ENCODE data around the gene ATG4B. TPM values are rescaled to one million over a fixed set of nuclear protein-coding genes. Genes with fewer than 3 reads are reported as not detected.

ATG4B gene
- total and polyA plus RNA-seq, 9 donors = 37.1 to 70.4 (median 53.3) TPM

DNA sequence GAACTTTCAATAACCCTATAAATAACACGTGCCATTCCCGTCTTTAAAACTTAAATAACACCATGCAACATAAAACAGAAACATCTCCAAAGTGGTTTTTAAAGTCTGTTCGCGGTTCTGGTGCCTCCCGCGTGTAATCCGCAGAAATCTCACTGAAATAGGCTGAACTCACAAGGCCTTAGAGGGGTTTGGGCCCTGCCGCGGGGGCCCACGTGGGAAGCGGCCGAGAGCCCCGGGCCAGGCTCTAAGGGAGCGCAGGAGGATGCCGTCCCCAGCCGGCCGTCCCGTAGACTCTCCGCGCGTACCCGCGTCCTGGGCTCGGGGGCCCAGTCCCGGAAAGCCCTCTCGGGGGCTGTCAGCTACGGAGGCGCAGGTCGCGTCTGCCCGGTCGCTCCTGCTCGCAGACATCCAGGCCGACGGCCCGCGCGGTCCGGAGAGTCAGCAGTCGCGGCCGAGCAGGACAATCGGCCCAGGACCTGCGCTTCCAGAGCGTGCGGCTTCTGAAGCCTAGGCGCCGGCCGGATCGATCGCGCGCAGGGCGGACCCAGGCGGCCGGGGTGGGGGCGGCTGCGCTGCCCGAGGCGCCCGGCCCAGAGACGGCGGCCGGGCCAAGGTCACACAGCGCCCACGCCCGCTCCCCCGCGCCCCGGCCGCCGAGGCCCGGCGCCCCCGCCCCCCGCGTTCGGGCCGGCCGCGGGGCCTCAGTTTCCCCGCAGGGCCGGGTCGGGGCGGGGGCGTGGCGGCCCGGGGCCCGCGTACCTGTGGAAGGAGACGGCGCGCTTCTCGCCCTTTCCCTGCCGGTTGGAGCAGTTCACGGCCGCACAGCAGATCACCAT, 1.1 kb upstream of the ATG4B start:
- peak; percentile 27 to 65 (median 51) for DNase-seq
- no peaks in the 10 kb centered on the region for H3K27me3 ChIP-seq
- 0 to 1% (median 0%) methylated on average over 22 to 97 of the region's 97 CpGs for WGBS, 3 donors
- H3K4me1 ChIP-seq (ENCODE audit: insufficient read depth) = peaks cover 13% of the 10 kb centered on the region
- H3K36me3 ChIP-seq = no peaks in the 10 kb centered on the region
- TF ChIP-seq EP300 (IDR thresholded peaks at IDR 0.05) = no peak
- no peak for TF ChIP-seq POLR2A (IDR thresholded peaks at IDR 0.05)
- TF ChIP-seq CTCF (IDR thresholded peaks at IDR 0.05) = no peak
- intact Hi-C loops (cut with DNase I) = no loop called here
- H3K27ac ChIP-seq = peak overlapping the region; percentile 99
- H3K4me3 ChIP-seq = peak overlapping the region; percentile 83
- no peaks in the 10 kb centered on the region for H3K9me3 ChIP-seq

DNA sequence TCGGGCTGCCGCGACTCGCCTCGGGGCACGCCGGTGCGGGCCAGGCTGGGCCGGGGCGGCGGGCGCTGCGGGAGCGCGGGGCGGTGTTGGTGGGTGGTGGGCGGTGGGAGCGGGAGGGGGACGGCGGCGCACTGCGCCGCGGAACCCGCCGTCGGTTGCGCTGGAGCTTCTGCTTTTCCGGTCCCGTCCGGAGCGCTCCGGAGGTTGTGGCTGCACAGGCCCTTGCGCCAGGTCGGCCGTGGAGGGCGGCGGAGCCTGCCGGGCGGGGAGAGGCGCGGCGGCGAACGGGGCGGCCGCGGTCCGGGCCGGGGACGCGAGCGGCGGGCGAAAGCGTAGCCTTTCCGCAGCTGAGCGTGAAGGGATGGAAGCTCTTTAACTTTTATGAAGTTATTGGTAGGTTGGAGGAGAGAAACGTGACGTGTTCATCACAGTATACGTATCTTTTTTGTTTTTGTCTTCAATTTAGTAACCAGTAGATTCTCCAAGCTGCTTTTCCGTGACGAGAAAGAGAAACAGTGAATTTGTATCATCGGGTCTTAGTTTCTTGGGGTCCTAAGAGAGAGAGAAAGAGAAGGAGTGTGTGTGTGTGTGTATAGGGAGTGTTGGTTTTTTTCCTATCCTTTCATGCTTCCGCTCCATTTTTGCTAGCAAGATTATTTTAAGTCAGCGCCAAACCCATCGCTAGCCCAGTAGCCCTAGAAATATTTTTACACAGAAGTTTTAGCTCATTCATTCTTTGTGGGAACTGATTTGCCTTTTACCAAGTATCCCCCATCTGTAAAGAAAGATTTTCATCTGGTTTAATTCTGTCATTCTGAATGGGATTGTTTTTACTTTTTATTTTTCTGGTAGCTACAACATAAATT, 535 bp downstream of the ATG4B start:
- peaks cover 13% of the 10 kb centered on the region for H3K4me1 ChIP-seq (ENCODE audit: insufficient read depth)
- peak overlapping the region; percentile 83 for H3K4me3 ChIP-seq
- no peaks in the 10 kb centered on the region for H3K36me3 ChIP-seq
- no peak for DNase-seq
- no peaks in the 10 kb centered on the region for H3K27me3 ChIP-seq
- 1 to 2% (median 1%) methylated on average over 29 to 67 of the region's 67 CpGs for WGBS, 3 donors
- intact Hi-C loops (cut with DNase I) = no loop called here
- no peaks in the 10 kb centered on the region for H3K9me3 ChIP-seq
- peak overlapping the region; percentile 99 for H3K27ac ChIP-seq
- no peak for TF ChIP-seq CTCF (IDR thresholded peaks at IDR 0.05)

GRCh38 chr2:241638940-241639339, 1.4 kb downstream of the ATG4B start:
- 94 to 97% (median 96%) methylated on average over 14 of the region's 14 CpGs for WGBS, 3 donors
- DNase-seq = no peak
- Histone ChIP-seq H3K4me3 (no peak overlapping the region), H3K27ac (no peak overlapping the region), H3K36me3 (no peaks in the 10 kb centered on the region), H3K27me3 (no peaks in the 10 kb centered on the region), H3K4me1 (ENCODE audit: insufficient read depth) (peaks cover 14% of the 10 kb centered on the region), H3K9me3 (no peaks in the 10 kb centered on the region)
- TF ChIP-seq EP300 (IDR thresholded peaks at IDR 0.05) (no peak), CTCF (IDR thresholded peaks at IDR 0.05) (no peak), POLR2A (IDR thresholded peaks at IDR 0.05) (no peak)
- intact Hi-C loops (cut with DNase I) = no loop called here

- Histone ChIP-seq H3K4me3 (no peak overlapping the region), H3K27me3 (no peaks in the 10 kb centered on the region), H3K27ac (no peak overlapping the region), H3K9me3 (no peaks in the 10 kb centered on the region), H3K4me1 (ENCODE audit: insufficient read depth) (peaks cover 14% of the 10 kb centered on the region), H3K36me3 (no peaks in the 10 kb centered on the region)
- no peak for DNase-seq
- no peak for TF ChIP-seq POLR2A (IDR thresholded peaks at IDR 0.05)
- no peak for TF ChIP-seq CTCF (IDR thresholded peaks at IDR 0.05)
- no peak for TF ChIP-seq EP300 (IDR thresholded peaks at IDR 0.05)
- WGBS, 3 donors = 94 to 96% (median 94%) methylated on average over 7 of the region's 7 CpGs
- intact Hi-C loops (cut with DNase I) = no loop called here
Measured at GRCh38 chr2:241639385-241639784, 1.9 kb downstream of the ATG4B start.

Data from ovary (tissue), 9 donors.